HepG2 (cell line): Measurements from ENCODE around the gene UBE2C. TPM values are rescaled to one million over a fixed set of nuclear protein-coding genes. Genes with fewer than 3 reads are reported as not detected.

Experiments used
- AGO2 ChIP-seq: fragments of 200-400 bp; formaldehyde crosslinking; optimal IDR thresholded peaks from 2 replicates; pipeline ENCODE3; 2017; ENCODE audit warnings: mild to moderate bottlenecking, low read depth, low read length, moderate library complexity
- BCL6 ChIP-seq: IDR thresholded peaks from 2 replicates; pipeline ENCODE4 v1.6.1; 2016; ENCODE audit warnings: missing genetic modification reagents, missing compliant biosample characterization
- HMG20A ChIP-seq: IDR thresholded peaks from 2 replicates; pipeline ENCODE4 v1.6.1; 2016; ENCODE audit warnings: borderline replicate concordance
- HNF1A ChIP-seq, 2 experiments: sonication (generic) in 1 of 2; formaldehyde crosslinking in 1 of 2; IDR thresholded peaks; 2 replicates each; pipeline versions ENCODE4 v1.4.0 to v1.6.1; 2016 to 2020; ENCODE audit warnings: borderline replicate concordance in 1 of 2, low read depth in 1 of 2, mild to moderate bottlenecking in 1 of 2, missing genetic modification reagents in 1 of 2
- IRX3 ChIP-seq: sonication (generic); formaldehyde crosslinking; IDR thresholded peaks from 2 replicates; pipeline ENCODE4 v1.8.1; 2023; ENCODE audit warnings: mild to moderate bottlenecking, low read depth, missing genetic modification reagents, borderline replicate concordance
- KDM5A ChIP-seq: fragments of 200-600 bp; sonication (generic); IDR thresholded peaks from 2 replicates; pipeline ENCODE4 v1.7.0; 2018; ENCODE audit warnings: antibody characterized with exemption, mild to moderate bottlenecking, low read length, borderline replicate concordance
- NCOA1 ChIP-seq: sonication (generic); formaldehyde crosslinking; IDR thresholded peaks from 2 replicates; pipeline ENCODE4 v1.9.0; 2021; ENCODE audit warnings: missing genetic modification reagents
- NR2F2 ChIP-seq: IDR thresholded peaks from 2 replicates; pipeline ENCODE4 v1.6.1; 2012; ENCODE audit warnings: low read depth, inconsistent platforms, borderline replicate concordance
- PHF8 ChIP-seq: sonication (generic); formaldehyde crosslinking; IDR thresholded peaks from 2 replicates; pipeline ENCODE4 v1.5.0; 2020; ENCODE audit warnings: missing genetic modification reagents
- RARG ChIP-seq: sonication (generic); formaldehyde crosslinking; IDR thresholded peaks from 2 replicates; pipeline ENCODE4 v1.4.0; 2020; ENCODE audit warnings: low read depth, mild to moderate bottlenecking, missing genetic modification reagents
- SATB2 ChIP-seq: sonication (generic); formaldehyde crosslinking; IDR thresholded peaks from 2 replicates; pipeline ENCODE4 v1.5.0; 2020; ENCODE audit warnings: missing genetic modification reagents
- SMC3 ChIP-seq: IDR thresholded peaks from 2 replicates; pipeline ENCODE4 v1.6.1; 2011; ENCODE audit warnings: low read length, improper control_type of control experiment
- ZBTB42 ChIP-seq: sonication (generic); formaldehyde crosslinking; IDR thresholded peaks from 2 replicates; pipeline ENCODE4 v1.5.0; 2020; ENCODE audit warnings: mild to moderate bottlenecking, missing genetic modification reagents
- ZFP91 ChIP-seq: sonication (generic); formaldehyde crosslinking; IDR thresholded peaks from 2 replicates; pipeline ENCODE4 v1.9.0; 2022; ENCODE audit warnings: missing genetic modification reagents, mild to moderate bottlenecking, borderline replicate concordance
- ZNF24 ChIP-seq: fragments of 450-650 bp; IDR thresholded peaks from 2 replicates; pipeline ENCODE4 v1.6.1; 2017; ENCODE audit warnings: antibody characterized with exemption, mild to moderate bottlenecking
- ZNF367 ChIP-seq: sonication (generic); formaldehyde crosslinking; IDR thresholded peaks from 2 replicates; pipeline ENCODE4 v1.4.0; 2020; ENCODE audit warnings: missing genetic modification reagents, borderline replicate concordance
- ZNF710 ChIP-seq: sonication (generic); formaldehyde crosslinking; IDR thresholded peaks from 2 replicates; pipeline ENCODE4 v1.5.0; 2020; ENCODE audit warnings: mild to moderate bottlenecking, missing genetic modification reagents, borderline replicate concordance
- ZNF850 ChIP-seq: sonication (generic); formaldehyde crosslinking; conservative IDR thresholded peaks from 2 replicates; pipeline ENCODE4 v1.9.0; 2021; ENCODE audit warnings: mild to moderate bottlenecking, missing genetic modification reagents
- ZSCAN29 ChIP-seq: sonication (generic); formaldehyde crosslinking; conservative IDR thresholded peaks from 2 replicates; pipeline ENCODE4 v1.4.0; 2020; ENCODE audit warnings: mild to moderate bottlenecking, missing genetic modification reagents
- polyA plus RNA-seq, 8 experiments: library from polyadenylated mRNA; depleted of rRNA in 3 of 8; stranded (reverse) in 7 of 8; unstranded in 1 of 8; fragments of >200 nt; fragmentation: Illumina TruSeq in 4 of 8; extraction: Trizol in 4 of 8; gene quantifications; 2 replicates each; pipeline versions ENCODE4 v1.2.1 to v1.2.3, GENCODE V29; 2011 to 2016; ENCODE audit warnings: low read depth in 4 of 8, missing spikeins in 1 of 8, mixed read lengths in 1 of 8; ENCODE audit not compliant: insufficient read depth in 1 of 8
- total RNA-seq, 5 experiments: library from RNA; depleted of rRNA; stranded (reverse); fragments of >200 nt; fragmentation: Illumina TruSeq; extraction: Trizol; gene quantifications; 2 replicates each; pipeline ENCODE4 v1.2.3, GENCODE V29; 2016; ENCODE audit warnings: low read depth in 1 of 5
- TF ChIP-seq, protein P1 (sequence below), 2 experiments: fragments of 450-650 bp in 1 of 2; sonication (generic) in 1 of 2; formaldehyde crosslinking; IDR thresholded peaks; 2 replicates each; pipeline versions ENCODE4 v1.5.0 to v1.8.0; 2020 to 2022; ENCODE audit warnings: mild to moderate bottlenecking in 1 of 2, missing genetic modification reagents in 1 of 2

Gene UBE2C
- total and polyA plus RNA-seq, 2 of the 13 experiments (the other 11 are each of a cell fraction or from before 2014, with no cell fraction given) = 100 to 123 TPM

DNA sequence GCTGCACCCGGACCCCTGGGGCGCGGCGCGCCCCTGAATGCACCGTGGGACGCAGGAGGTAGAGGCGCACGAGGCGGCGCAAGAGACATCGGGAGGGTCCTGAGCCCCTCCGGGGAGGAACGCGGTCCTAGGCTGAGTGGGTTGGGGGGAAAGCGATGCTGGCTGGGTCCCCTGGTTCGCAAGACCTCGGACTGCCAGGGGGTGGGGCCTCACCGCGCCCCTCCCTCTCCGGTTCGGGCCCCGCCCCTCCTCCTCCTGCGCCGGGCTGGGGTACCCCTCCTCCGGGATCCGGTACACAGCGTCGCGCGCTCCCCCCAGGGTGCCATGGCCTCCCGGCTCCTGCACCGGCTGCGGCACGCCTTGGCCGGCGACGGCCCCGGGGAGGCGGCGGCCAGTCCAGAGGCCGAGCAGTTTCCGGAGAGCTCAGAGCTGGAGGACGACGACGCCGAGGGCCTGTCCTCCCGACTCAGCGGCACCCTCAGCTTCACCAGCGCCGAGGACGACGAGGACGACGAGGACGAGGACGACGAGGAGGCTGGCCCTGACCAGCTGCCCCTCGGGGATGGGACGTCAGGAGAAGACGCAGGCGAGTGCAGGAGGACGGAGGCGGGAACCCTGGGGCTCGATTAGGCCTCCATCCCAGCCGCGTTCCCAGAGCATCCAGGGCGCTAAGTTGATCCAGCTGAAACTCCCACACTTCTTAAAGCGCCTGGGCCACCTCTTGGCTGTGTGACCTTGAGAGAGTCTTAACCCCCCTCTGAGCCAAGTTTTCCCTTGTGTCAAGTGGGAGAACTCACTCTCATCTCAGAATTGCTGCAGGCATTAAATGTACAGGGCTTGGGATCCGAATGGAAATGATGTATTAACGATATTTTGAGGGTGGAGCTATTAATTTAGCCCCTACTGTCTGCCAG, 21.7 kb downstream of the UBE2C start (continued):
- TF ChIP-seq HNF1A (IDR thresholded peaks at IDR 0.05; ENCODE audit: low read depth) (no peak), HNF1A (CRISPR knock-in tag; IDR thresholded peaks at IDR 0.05; ENCODE audit: borderline replicate concordance) (no peak), ZSCAN29 (CRISPR knock-in tag) (peak; percentile 41; the same call in 1 of the 2 replicates), BCL6 (CRISPR knock-in tag) (peak; percentile 48), ZBTB42 (CRISPR knock-in tag) (peak; percentile 80), ZNF367 (no peak; the same call in 1 of the 2 replicates), RARG (no peak), HMG20A (CRISPR knock-in tag) (no peak), ZNF24 (no peak), AGO2 (peak; percentile 96), ZFP91 (peak; percentile 90), IRX3 (CRISPR knock-in tag) (no peak), ZNF710 (CRISPR knock-in tag) (no peak), PHF8 (peak; percentile 92), SATB2 (CRISPR knock-in tag) (peak; percentile 28; the same call in 1 of the 2 replicates), KDM5A (peak; percentile 54; the same call in 1 of the 2 replicates), NR2F2 (no peak), NCOA1 (no peak; the same call in 1 of the 2 replicates), SMC3 (no peak), ZNF850 (CRISPR knock-in tag) (no peak)
- TF ChIP-seq, protein P1, sequence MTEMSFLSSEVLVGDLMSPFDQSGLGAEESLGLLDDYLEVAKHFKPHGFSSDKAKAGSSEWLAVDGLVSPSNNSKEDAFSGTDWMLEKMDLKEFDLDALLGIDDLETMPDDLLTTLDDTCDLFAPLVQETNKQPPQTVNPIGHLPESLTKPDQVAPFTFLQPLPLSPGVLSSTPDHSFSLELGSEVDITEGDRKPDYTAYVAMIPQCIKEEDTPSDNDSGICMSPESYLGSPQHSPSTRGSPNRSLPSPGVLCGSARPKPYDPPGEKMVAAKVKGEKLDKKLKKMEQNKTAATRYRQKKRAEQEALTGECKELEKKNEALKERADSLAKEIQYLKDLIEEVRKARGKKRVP (CRISPR knock-in tag; IDR thresholded peaks at IDR 0.05) = no peak; a peak in 1 of 4 replicates
